ENCODE measurements around the gene SCARF2. TPM values are rescaled to one million over a fixed set of nuclear protein-coding genes. Genes with fewer than 3 reads are reported as not detected.

Gene SCARF2
- total RNA-seq, 1 donor: 15.5 TPM

DNA sequence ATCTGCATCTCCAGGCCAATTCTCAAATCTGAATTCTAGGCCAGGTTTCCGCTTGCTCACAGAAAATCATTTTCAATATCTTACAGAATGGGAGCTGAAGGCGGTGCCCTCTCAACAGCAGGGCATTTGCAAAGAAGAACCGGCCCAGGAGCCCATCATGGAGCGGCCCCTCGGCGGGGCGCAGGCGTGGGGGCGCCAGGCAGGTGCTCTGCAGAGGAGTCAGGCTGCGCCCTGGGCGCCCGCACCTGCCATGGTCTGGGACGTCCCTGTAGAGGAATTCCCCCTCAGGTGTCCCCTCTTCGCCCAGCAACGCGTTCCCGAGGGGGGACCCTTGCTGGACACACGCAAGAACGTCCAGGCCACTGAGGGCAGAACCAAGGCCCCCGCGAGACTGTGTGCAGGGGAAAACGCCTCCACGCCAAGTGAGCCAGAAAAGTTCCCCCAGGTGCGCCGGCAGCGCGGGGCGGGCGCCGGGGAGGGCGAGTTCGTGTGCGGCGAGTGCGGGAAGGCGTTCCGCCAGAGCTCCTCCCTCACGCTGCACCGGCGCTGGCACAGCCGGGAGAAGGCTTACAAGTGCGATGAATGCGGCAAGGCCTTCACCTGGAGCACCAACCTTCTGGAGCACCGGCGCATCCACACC, 32.2 kb downstream of the SCARF2 start:
- TF ChIP-seq, protein P1, sequence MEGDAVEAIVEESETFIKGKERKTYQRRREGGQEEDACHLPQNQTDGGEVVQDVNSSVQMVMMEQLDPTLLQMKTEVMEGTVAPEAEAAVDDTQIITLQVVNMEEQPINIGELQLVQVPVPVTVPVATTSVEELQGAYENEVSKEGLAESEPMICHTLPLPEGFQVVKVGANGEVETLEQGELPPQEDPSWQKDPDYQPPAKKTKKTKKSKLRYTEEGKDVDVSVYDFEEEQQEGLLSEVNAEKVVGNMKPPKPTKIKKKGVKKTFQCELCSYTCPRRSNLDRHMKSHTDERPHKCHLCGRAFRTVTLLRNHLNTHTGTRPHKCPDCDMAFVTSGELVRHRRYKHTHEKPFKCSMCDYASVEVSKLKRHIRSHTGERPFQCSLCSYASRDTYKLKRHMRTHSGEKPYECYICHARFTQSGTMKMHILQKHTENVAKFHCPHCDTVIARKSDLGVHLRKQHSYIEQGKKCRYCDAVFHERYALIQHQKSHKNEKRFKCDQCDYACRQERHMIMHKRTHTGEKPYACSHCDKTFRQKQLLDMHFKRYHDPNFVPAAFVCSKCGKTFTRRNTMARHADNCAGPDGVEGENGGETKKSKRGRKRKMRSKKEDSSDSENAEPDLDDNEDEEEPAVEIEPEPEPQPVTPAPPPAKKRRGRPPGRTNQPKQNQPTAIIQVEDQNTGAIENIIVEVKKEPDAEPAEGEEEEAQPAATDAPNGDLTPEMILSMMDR (IDR thresholded peaks at IDR 0.05; ENCODE audit: insufficient read depth, low read depth, low read length): no peak
- DNase-seq (ENCODE audit: low read depth): no peak
- H3K4me3 ChIP-seq (ENCODE audit: low read depth, low read length): no peak overlapping the region

DNA sequence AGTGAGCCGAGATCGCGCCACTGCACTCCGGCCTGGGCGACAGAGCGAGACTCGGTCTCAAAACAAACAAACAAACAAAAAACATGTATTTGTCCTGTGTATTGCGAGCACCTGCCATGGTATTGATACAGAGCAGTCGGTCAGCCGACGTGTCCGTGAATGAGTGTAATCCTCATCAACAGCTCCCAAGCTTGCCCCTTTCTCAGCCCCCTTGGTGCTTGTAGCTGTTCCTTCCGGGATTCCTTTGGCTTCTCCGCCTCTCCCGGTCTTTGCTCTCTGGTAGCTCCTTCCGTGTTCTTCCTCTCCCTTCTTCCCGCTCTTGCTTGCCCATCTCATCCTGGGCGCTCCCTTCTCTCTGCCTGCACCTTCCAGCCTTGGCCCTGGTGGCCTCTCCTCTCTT, 32.7 kb downstream of the SCARF2 start:
- no peak overlapping the region for H3K4me3 ChIP-seq (ENCODE audit: low read depth, low read length)
- TF ChIP-seq, protein P1 (IDR thresholded peaks at IDR 0.05; ENCODE audit: insufficient read depth, low read depth, low read length): no peak
- DNase-seq (ENCODE audit: low read depth): no peak

DNA sequence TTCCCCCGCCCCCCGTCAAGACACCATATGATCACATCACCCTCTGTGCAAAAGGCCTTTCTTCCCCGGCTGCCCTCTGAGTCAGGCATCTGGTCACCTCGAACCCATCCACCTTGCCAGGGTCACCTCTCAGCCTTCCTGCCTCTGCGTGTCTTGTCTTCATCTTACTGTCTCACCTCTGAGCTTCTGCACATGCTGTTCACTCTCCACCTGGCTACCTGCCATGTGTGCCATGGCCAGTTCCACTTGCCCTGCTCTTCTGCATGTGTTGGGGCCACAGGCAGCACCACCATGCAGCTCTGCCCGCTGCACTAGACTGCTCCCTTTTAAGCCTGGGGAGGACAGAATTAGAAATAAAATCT, 33.9 kb downstream of the SCARF2 start:
- TF ChIP-seq, protein P1 (IDR thresholded peaks at IDR 0.05; ENCODE audit: insufficient read depth, low read depth, low read length): no peak
- no peak for DNase-seq (ENCODE audit: low read depth)
- no peak overlapping the region for H3K4me3 ChIP-seq (ENCODE audit: low read depth, low read length)

DNA sequence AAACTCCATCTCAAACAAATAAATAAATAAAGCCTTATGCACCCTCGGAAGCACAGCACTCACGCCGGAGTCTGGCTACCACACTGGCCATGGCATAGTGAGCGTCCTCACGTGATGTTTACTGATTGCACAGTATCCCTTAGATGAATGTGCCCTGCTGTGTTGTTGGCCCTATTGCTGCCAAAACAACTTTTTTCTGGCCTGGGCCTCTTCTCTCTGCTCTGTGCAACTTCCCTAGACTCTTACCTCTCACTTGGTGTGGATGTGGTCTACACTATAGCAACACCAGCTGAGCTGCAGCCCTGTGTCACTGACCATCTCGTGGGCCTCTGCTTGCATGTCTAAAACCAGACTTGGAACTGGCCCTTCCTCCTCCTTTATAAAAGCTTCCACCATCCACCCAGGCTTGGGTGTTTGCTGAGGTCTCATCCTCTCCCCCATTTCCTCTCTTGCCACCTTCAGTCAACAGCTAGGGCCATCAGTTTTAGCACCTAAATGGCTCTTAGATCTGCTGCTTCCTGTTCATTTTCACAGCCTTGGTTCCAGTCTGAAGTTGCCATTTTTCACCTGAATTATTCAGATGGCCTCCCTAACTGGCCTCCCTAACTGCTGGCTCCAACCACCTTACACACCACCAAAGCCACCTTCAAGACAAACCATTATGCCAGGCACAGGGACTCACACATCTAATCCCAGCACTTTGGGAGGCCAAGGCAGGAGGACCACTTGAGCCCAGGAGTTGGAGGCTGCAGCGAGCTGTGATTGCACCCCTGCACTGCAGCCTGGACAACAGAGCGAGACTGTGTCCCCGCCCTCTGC, 34.5 kb downstream of the SCARF2 start:
- TF ChIP-seq, protein P1 (IDR thresholded peaks at IDR 0.05; ENCODE audit: insufficient read depth, low read depth, low read length): no peak
- no peak overlapping the region for H3K4me3 ChIP-seq (ENCODE audit: low read depth, low read length)
- DNase-seq (ENCODE audit: low read depth): no peak

DNA sequence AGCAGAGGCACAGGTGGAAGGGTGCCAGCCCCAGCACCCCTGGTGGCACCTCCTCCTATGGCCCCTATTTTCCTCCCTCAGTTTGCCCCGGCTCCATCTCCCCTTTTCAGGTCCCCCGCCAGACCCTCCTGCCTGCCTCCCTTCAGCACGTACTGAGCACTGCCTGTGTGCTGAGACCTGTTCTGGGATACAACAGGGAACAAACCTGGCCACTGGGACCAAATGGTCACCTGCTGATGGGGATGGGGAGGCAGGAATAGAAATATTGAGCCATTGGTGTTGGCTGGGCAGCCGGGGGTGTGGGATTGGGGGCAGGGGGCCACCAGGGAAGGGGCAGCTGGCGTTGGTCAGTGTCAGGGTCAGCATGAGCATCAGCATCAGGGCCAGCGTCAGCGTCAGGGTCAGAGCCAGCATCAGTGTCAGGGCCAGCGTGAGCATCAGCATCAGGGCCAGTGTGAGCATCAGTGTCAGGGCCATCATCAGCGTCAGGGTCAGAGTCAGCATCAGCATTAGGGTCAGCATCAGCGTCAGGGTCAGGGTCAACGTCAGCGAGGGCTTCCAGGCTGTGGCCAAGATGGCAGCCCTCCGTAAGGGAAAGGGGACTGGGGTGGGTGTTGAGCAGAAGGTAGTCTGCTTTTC, 36.1 kb downstream of the SCARF2 start:
- TF ChIP-seq, protein P1 (IDR thresholded peaks at IDR 0.05; ENCODE audit: insufficient read depth, low read depth, low read length): no peak
- DNase-seq (ENCODE audit: low read depth): no peak
- H3K4me3 ChIP-seq (ENCODE audit: low read depth, low read length): no peak overlapping the region

DNA sequence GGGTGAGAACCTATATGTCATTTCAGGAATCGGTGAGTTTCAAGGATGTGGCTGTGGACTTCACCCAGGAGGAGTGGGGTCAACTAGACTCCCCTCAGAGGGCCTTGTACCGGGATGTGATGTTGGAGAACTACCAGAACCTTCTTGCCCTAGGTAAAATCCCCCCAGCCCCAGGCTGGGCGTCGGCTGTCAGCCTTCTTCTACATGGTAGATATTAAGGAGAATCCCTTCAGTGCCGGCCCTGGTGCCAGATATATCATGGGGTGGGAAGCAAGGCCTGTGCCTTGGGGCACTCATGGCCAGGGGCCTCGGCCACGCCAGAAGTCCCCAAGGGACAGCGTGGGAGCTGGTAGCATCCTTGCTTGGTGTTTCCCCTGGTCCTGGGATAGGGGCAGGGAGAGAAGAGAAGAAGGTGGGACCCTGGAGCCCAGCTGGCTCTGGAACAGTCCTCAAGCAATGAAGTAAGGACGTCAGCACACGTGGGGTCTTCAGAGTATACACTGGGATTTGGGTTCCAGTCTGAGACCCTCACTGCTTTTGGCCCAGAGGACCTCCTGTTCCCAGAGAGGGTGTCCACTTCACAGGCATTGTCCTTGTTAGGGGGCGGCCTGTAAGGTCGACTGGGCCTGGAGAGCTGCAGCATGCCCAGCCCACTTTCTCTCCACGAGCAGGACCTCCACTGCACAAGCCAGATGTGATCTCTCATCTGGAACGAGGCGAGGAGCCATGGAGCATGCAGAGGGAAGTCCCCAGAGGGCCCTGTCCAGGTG, 36.8 kb downstream of the SCARF2 start:
- no peak overlapping the region for H3K4me3 ChIP-seq (ENCODE audit: low read depth, low read length)
- TF ChIP-seq, protein P1 (IDR thresholded peaks at IDR 0.05; ENCODE audit: insufficient read depth, low read depth, low read length): no peak
- DNase-seq (ENCODE audit: low read depth): no peak

All from fibroblast of villous mesenchyme (primary cell).